Upper lobe of left lung (tissue), 6 donors: ENCODE data around the gene PRELID1. TPM values are rescaled to one million over a fixed set of nuclear protein-coding genes. Genes with fewer than 3 reads are reported as not detected.

Experiments
- ATAC-seq, 2 donors: fragments of 200-7000 bp; cut with Tn5 transposase; one replicate each; pipeline ENCODE4 v1.9.1; 2022; ENCODE audit warnings: mild to moderate bottlenecking in 2 of 2, moderate library complexity in 2 of 2; ENCODE audit not compliant: low FRiP score in 2 of 2
- DNase-seq, 2 donors: peaks; one replicate each; pipeline ENCODE4 v3.0.0-alpha.2; 2019 to 2020
- H3K27ac ChIP-seq, 4 donors: fragments of 200-600 bp; sonication (generic); one replicate each; pipeline ENCODE4 v1.5.1; 2016 to 2019
- H3K27me3 ChIP-seq, 4 donors: fragments of 200-600 bp; sonication (generic); one replicate each; pipeline ENCODE4 v1.5.1; 2017 to 2019
- H3K36me3 ChIP-seq, 4 donors: fragments of 200-600 bp; sonication (generic); one replicate each; pipeline ENCODE4 v1.5.1; 2016 to 2019
- H3K4me1 ChIP-seq, 4 donors: fragments of 200-600 bp; sonication (generic); one replicate each; pipeline ENCODE4 v1.5.1; 2018 to 2019
- H3K4me3 ChIP-seq, 4 donors: fragments of 200-600 bp; sonication (generic); one replicate each; pipeline ENCODE4 v1.5.1; 2017 to 2019; ENCODE audit warnings: mild to moderate bottlenecking in 2 of 4, moderate library complexity in 1 of 4
- H3K9me3 ChIP-seq, 4 donors: fragments of 200-600 bp; sonication (generic); one replicate each; pipeline ENCODE4 v1.5.1; 2018 to 2019
- CTCF ChIP-seq, 6 experiments: fragments of 450-650 bp in 4 of 6; fragments of 200-600 bp in 2 of 6; sonication (generic) in 2 of 6; IDR thresholded peaks; one replicate each; pipeline ENCODE4 v1.5.1; 2016 to 2019; ENCODE audit warnings: antibody characterized with exemption in 6 of 6
- EP300 ChIP-seq, 4 donors: sonication (generic); formaldehyde crosslinking; IDR thresholded peaks; one replicate each; pipeline ENCODE4 v1.5.1; 2017; ENCODE audit warnings: antibody characterized with exemption in 4 of 4, control low read depth in 2 of 4
- POLR2A ChIP-seq, 4 donors: fragments of 450-650 bp; IDR thresholded peaks; one replicate each; pipeline ENCODE4 v1.5.1; 2016 to 2017; ENCODE audit warnings: antibody characterized with exemption in 4 of 4, mild to moderate bottlenecking in 2 of 4
- POLR2AphosphoS5 ChIP-seq, 2 donors: sonication (generic); formaldehyde crosslinking; IDR thresholded peaks; one replicate each; pipeline ENCODE4 v1.5.1; 2017; ENCODE audit warnings: antibody characterized with exemption in 2 of 2
- WGBS, 2 donors: methylation state at CpG; one replicate each; pipeline ENCODE4 v1.1.5; 2017 to 2018; 5-methylcytosine and 5-hydroxymethylcytosine counted together
- total RNA-seq, 6 donors: library from RNA; depleted of rRNA in 4 of 6; stranded (reverse); fragments of >200 nt in 4 of 6; gene quantifications; one replicate each; pipeline versions ENCODE4 v1.1.0 to v1.2.1, GENCODE V29; 2016 to 2021
- donor health status: DM: no; HTN: no; CAD: no; lungs with moderate emphysema.
- donor health status: DM: no; HTN: yes; CAD: no; lungs with severe emphysema.

The PRELID1 gene
- total RNA-seq, 6 donors from 2014 or later: 45.1 to 132 (median 86.8) TPM

- Histone ChIP-seq H3K4me1 (peaks cover 0 to 12% (median 7%) of the 10 kb centered on the region in 4 donors), H3K27me3 (no peaks in the 10 kb centered on the region), H3K9me3 (no peaks in the 10 kb centered on the region), H3K4me3 (no peak overlapping the region), H3K27ac (no peak overlapping the region), H3K36me3 (peaks cover 45 to 89% (median 80%) of the 10 kb centered on the region in 4 donors)
- no peak for TF ChIP-seq POLR2AphosphoS5 (IDR thresholded peaks at IDR 0.05)
- no peak for TF ChIP-seq CTCF (IDR thresholded peaks at IDR 0.05)
- no peak for TF ChIP-seq EP300 (IDR thresholded peaks at IDR 0.05)
- no peak for TF ChIP-seq POLR2A (IDR thresholded peaks at IDR 0.05)
- no peak for DNase-seq
- WGBS, 2 donors: 89 to 94% methylated on average over 3 to 7 of the region's 7 CpGs
- ATAC-seq: no peak
Observed at GRCh38 chr5:177335701-177336065, 32.1 kb downstream of the PRELID1 start.

- Histone ChIP-seq H3K27ac (no peak overlapping the region), H3K4me3 (no peak overlapping the region), H3K9me3 (no peaks in the 10 kb centered on the region), H3K36me3 (peaks cover 45 to 86% (median 77%) of the 10 kb centered on the region in 4 donors), H3K27me3 (no peaks in the 10 kb centered on the region), H3K4me1 (peaks cover 0 to 12% (median 7%) of the 10 kb centered on the region in 4 donors)
- ATAC-seq (no peak), DNase-seq (no peak)
- TF ChIP-seq EP300 (IDR thresholded peaks at IDR 0.05) (no peak), CTCF (IDR thresholded peaks at IDR 0.05) (peak in 1 of 6 experiments; percentile 7)
- WGBS, 2 donors: 66 to 75% methylated on average over 12 of the region's 12 CpGs
Observed at GRCh38 chr5:177336112-177336511, 32.5 kb downstream of the PRELID1 start.

- WGBS, 2 donors: 93 to 95% methylated on average over 13 to 35 of the region's 36 CpGs
- Histone ChIP-seq H3K27me3 (no peaks in the 10 kb centered on the region), H3K36me3 (peaks cover 42 to 86% (median 71%) of the 10 kb centered on the region in 4 donors), H3K4me3 (no peak overlapping the region), H3K9me3 (no peaks in the 10 kb centered on the region), H3K4me1 (peaks cover 0 to 12% (median 7%) of the 10 kb centered on the region in 4 donors), H3K27ac (no peak overlapping the region)
- DNase-seq: no peak
- no peak for TF ChIP-seq EP300 (IDR thresholded peaks at IDR 0.05)
- TF ChIP-seq POLR2AphosphoS5 (IDR thresholded peaks at IDR 0.05): no peak
- TF ChIP-seq POLR2A (IDR thresholded peaks at IDR 0.05): no peak
- TF ChIP-seq CTCF (IDR thresholded peaks at IDR 0.05): no peak
- ATAC-seq: no peak
Observed at GRCh38 chr5:177336603-177337494, 33.2 kb downstream of the PRELID1 start.

GRCh38 chr5:177338251-177339106 is 34.9 kb downstream of the PRELID1 start:
- Histone ChIP-seq H3K27me3 (no peaks in the 10 kb centered on the region), H3K4me1 (peaks cover 0 to 12% (median 7%) of the 10 kb centered on the region in 4 donors), H3K9me3 (no peaks in the 10 kb centered on the region), H3K36me3 (peaks cover 42 to 79% (median 62%) of the 10 kb centered on the region in 4 donors), H3K4me3 (no peak overlapping the region), H3K27ac (peak overlapping the region in 3 of 4 donors; percentile 4 to 65 (median 8))
- TF ChIP-seq POLR2AphosphoS5 (IDR thresholded peaks at IDR 0.05) (no peak), POLR2A (IDR thresholded peaks at IDR 0.05) (no peak), EP300 (IDR thresholded peaks at IDR 0.05) (no peak), CTCF (IDR thresholded peaks at IDR 0.05) (no peak)
- 83 to 90% methylated on average over 8 to 20 of the region's 22 CpGs for WGBS, 2 donors
- ATAC-seq (peak in 1 of 2 donors; percentile 6), DNase-seq (no peak)
